Endothelial cell of hepatic sinusoid (primary cell): ENCODE measurements around the gene BICD2.
"Not testable (repeated sequence)": the region's sequence is repeated elsewhere in the genome, so short reads cannot be mapped to it uniquely, and the experiment has no call there.

Source experiments
- in situ Hi-C: cut with HindIII; loops from 2 replicates; pipeline ENCODE4 v1.10.0; 2017; ENCODE audit warnings: low sequenced_read_pairs

Gene BICD2

GRCh38 chr9:92764381-92764987 lies at the start of gene BICD2:
Gene BICD2 (minus strand): TSS chr9:92764833. CDS start chr9:92764744, 89 bp downstream.
- in situ Hi-C loops: no loop called here

GRCh38 chr9:92809629-92810326 lies 45.1 kb upstream of the BICD2 start:
- in situ Hi-C loops: not testable (repeated sequence)

GRCh38 chr9:92808726-92809451 lies 44.3 kb upstream of the BICD2 start:
- in situ Hi-C loops: no loop called here

- in situ Hi-C loops: no loop called here
Observed at GRCh38 chr9:92807757-92808725, 43.4 kb upstream of the BICD2 start.

- in situ Hi-C loops: no loop called here
Observed at GRCh38 chr9:92807031-92807756, 42.6 kb upstream of the BICD2 start.

- in situ Hi-C loops: no loop called here
Observed at GRCh38 chr9:92804727-92805126, 40.1 kb upstream of the BICD2 start.

- in situ Hi-C loops: no loop called here
Observed at GRCh38 chr9:92798358-92798757, 33.7 kb upstream of the BICD2 start.

- in situ Hi-C loops: not testable (repeated sequence)
Observed at GRCh38 chr9:92796337-92796804, 31.7 kb upstream of the BICD2 start.

- in situ Hi-C loops: no loop called here
Observed at GRCh38 chr9:92795598-92796336, 31.1 kb upstream of the BICD2 start.

- in situ Hi-C loops: no loop called here
Observed at GRCh38 chr9:92795000-92795399, 30.4 kb upstream of the BICD2 start.

GRCh38 chr9:92794426-92794825 lies 29.8 kb upstream of the BICD2 start:
- in situ Hi-C loops: no loop called here

- in situ Hi-C loops: no loop called here
Observed at GRCh38 chr9:92790542-92791527, 26.2 kb upstream of the BICD2 start.

- in situ Hi-C loops: loop anchor here (5.0 kb wide), 1 partner anchor 74 kb away; no protein-coding TSS in a partner anchor
Observed at GRCh38 chr9:92786298-92786697, 21.7 kb upstream of the BICD2 start.

GRCh38 chr9:92781899-92782298 lies 17.3 kb upstream of the BICD2 start:
- in situ Hi-C loops: no loop called here

- in situ Hi-C loops: no loop called here
Observed at GRCh38 chr9:92780206-92780605, 15.6 kb upstream of the BICD2 start.

GRCh38 chr9:92775466-92775865 lies 10.8 kb upstream of the BICD2 start:
- in situ Hi-C loops: no loop called here

- in situ Hi-C loops: loop anchor here (5.0 kb wide), 1 partner anchor 102 kb away; the partner anchor contains the start of gene IPPK
Observed at GRCh38 chr9:92774274-92774673, 9.6 kb upstream of the BICD2 start.

- in situ Hi-C loops: loop anchor here (5.0 kb wide), 1 partner anchor 102 kb away; the partner anchor contains the start of gene IPPK
Observed at GRCh38 chr9:92773810-92774209, 9.2 kb upstream of the BICD2 start.
